Measurements from ENCODE around the gene CAMK1G. TPM values are rescaled to one million over a fixed set of nuclear protein-coding genes. Genes with fewer than 3 reads are reported as not detected.

Gene CAMK1G
- total RNA-seq, 1 donor from 2014 or later: 3.8 TPM

- Mint-ChIP-seq H3K27ac (no peak overlapping the region), H3K27me3 (ENCODE audit: low read depth) (no peaks in the 10 kb centered on the region), H3K4me3 (no peak overlapping the region), H3K36me3 (no peaks in the 10 kb centered on the region), H3K4me1 (peaks cover 67% of the 10 kb centered on the region), H3K9me3 (no peaks in the 10 kb centered on the region)
- TF ChIP-seq CTCF (IDR thresholded peaks at IDR 0.05; ENCODE audit: unreplicated experiment): no peak
- no peak for DNase-seq (ENCODE audit: low spot score in 2 of 2, unreplicated experiment in 2 of 2)
These were observed 64.8 kb downstream of the CAMK1G start for GRCh38 chr1:209648346-209648745.

GRCh38 chr1:209648931-209649776, 65.6 kb downstream of the CAMK1G start:
- H3K4me1 Mint-ChIP-seq: peaks cover 67% of the 10 kb centered on the region
- TF ChIP-seq CTCF (IDR thresholded peaks at IDR 0.05; ENCODE audit: unreplicated experiment): no peak
- H3K4me3 Mint-ChIP-seq: no peak overlapping the region
- H3K27me3 Mint-ChIP-seq (ENCODE audit: low read depth): no peaks in the 10 kb centered on the region
- DNase-seq (ENCODE audit: low spot score in 2 of 2, unreplicated experiment in 2 of 2): no peak
- no peaks in the 10 kb centered on the region for H3K9me3 Mint-ChIP-seq
- H3K27ac Mint-ChIP-seq: peak overlapping the region; percentile 58
- H3K36me3 Mint-ChIP-seq: no peaks in the 10 kb centered on the region

GRCh38 chr1:209650454-209650853, 66.9 kb downstream of the CAMK1G start:
- Mint-ChIP-seq H3K27ac (no peak overlapping the region), H3K27me3 (ENCODE audit: low read depth) (no peaks in the 10 kb centered on the region), H3K36me3 (no peaks in the 10 kb centered on the region), H3K9me3 (no peaks in the 10 kb centered on the region), H3K4me3 (no peak overlapping the region), H3K4me1 (peaks cover 66% of the 10 kb centered on the region)
- TF ChIP-seq CTCF (IDR thresholded peaks at IDR 0.05; ENCODE audit: unreplicated experiment): no peak
- no peak for DNase-seq (ENCODE audit: low spot score in 2 of 2, unreplicated experiment in 2 of 2)

- no peaks in the 10 kb centered on the region for H3K9me3 Mint-ChIP-seq
- no peaks in the 10 kb centered on the region for H3K36me3 Mint-ChIP-seq
- H3K4me1 Mint-ChIP-seq: peaks cover 59% of the 10 kb centered on the region
- no peaks in the 10 kb centered on the region for H3K27me3 Mint-ChIP-seq (ENCODE audit: low read depth)
- TF ChIP-seq CTCF (IDR thresholded peaks at IDR 0.05; ENCODE audit: unreplicated experiment): no peak
- peak overlapping the region; percentile 60 for H3K4me3 Mint-ChIP-seq
- no peak for DNase-seq (ENCODE audit: low spot score in 2 of 2, unreplicated experiment in 2 of 2)
- H3K27ac Mint-ChIP-seq: peak overlapping the region; percentile 85
These were observed 67.6 kb downstream of the CAMK1G start for GRCh38 chr1:209651138-209651587.

- H3K36me3 Mint-ChIP-seq: no peaks in the 10 kb centered on the region
- H3K4me3 Mint-ChIP-seq: peak within 1 kb of the TSS; percentile 60
- peaks cover 53% of the 10 kb centered on the region for H3K4me1 Mint-ChIP-seq
These were observed 68.7 kb downstream of the CAMK1G start, which contains the start of gene LAMB3 for GRCh38 chr1:209652121-209652735. LAMB3 (minus strand) TSS chr1:209652425; CDS start chr1:209650944, 1,481 bp downstream.

More at GRCh38 chr1:209652121-209652735, 68.7 kb downstream of the CAMK1G start, which contains the start of gene LAMB3:
- peak in 1 of 2 experiments; percentile 51 for DNase-seq (ENCODE audit: low spot score in 2 of 2, unreplicated experiment in 2 of 2)
- no peak for TF ChIP-seq CTCF (IDR thresholded peaks at IDR 0.05; ENCODE audit: unreplicated experiment)
- peak within 1 kb of the TSS; percentile 95 for H3K27ac Mint-ChIP-seq
- no peaks in the 10 kb centered on the region for H3K9me3 Mint-ChIP-seq
- no peaks in the 10 kb centered on the region for H3K27me3 Mint-ChIP-seq (ENCODE audit: low read depth)
